GM19463 (cell line): Measurements from ENCODE around the gene ETS1.

Source experiments
- ATAC-seq: cut with Tn5 transposase; IDR thresholded peaks from one replicate; pipeline ENCODE4 v1.9.1; 2021; ENCODE audit warnings: mild to moderate bottlenecking, moderate library complexity; ENCODE audit not compliant: unreplicated experiment

ETS1 gene

GRCh38 chr11:128412847-128413791 is 174.2 kb downstream of the ETS1 start:
- ATAC-seq = peak; percentile 76

GRCh38 chr11:128411812-128412211 is 175.5 kb downstream of the ETS1 start:
- no peak for ATAC-seq

- ATAC-seq = no peak
These were observed 176.2 kb downstream of the ETS1 start for GRCh38 chr11:128411150-128411549.

GRCh38 chr11:128409476-128409875 is 177.9 kb downstream of the ETS1 start:
- ATAC-seq = no peak
